Mesendoderm (in vitro differentiated cells): Measurements from ENCODE around the gene ITGA6.

Source experiments
- DNase-seq: peaks from one replicate; pipeline ENCODE4 v3.0.0; 2013
- H2AK5ac ChIP-seq: 2 replicates; pipeline ENCODE4 v1.6.1; 2013; ENCODE audit warnings: low read length, inconsistent platforms
- H2BK120ac ChIP-seq: 2 replicates; pipeline ENCODE4 v1.6.1; 2013; ENCODE audit warnings: low read depth, mild to moderate bottlenecking, low read length, moderate library complexity, mixed read lengths
- H2BK15ac ChIP-seq: replicated peaks from 2 replicates; pipeline ENCODE4 v1.6.1; 2013; ENCODE audit warnings: low read depth, mild to moderate bottlenecking, moderate library complexity
- H2BK5ac ChIP-seq: 2 replicates; pipeline ENCODE4 v1.6.1; 2013; ENCODE audit warnings: low read length, inconsistent platforms
- H3K18ac ChIP-seq: 2 replicates; pipeline ENCODE4 v1.6.1; 2013; ENCODE audit warnings: mild to moderate bottlenecking, low read length, mixed read lengths
- H3K23ac ChIP-seq: one replicate; pipeline ENCODE4 v1.6.1; 2013; ENCODE audit warnings: low read length
- H3K27ac ChIP-seq: 2 replicates; pipeline ENCODE4 v1.5.1; 2013; ENCODE audit warnings: low read depth, mild to moderate bottlenecking, inconsistent platforms, low read length, moderate library complexity
- H3K27me3 ChIP-seq: 2 replicates; pipeline ENCODE4 v1.6.1; 2013; ENCODE audit warnings: low read length, control low read depth, mild to moderate bottlenecking, inconsistent platforms; ENCODE audit not compliant: insufficient read depth, poor library complexity
- H3K36me3 ChIP-seq: 2 replicates; pipeline ENCODE4 v1.6.1; 2013; ENCODE audit warnings: low read length, inconsistent platforms; ENCODE audit not compliant: control insufficient read depth, insufficient read depth
- H3K4ac ChIP-seq: one replicate; pipeline ENCODE4 v1.6.1; 2013; ENCODE audit warnings: low read depth, mild to moderate bottlenecking, low read length, moderate library complexity
- H3K4me1 ChIP-seq: 2 replicates; pipeline ENCODE4 v1.6.1; 2013; ENCODE audit warnings: low read depth, low read length, inconsistent platforms; ENCODE audit not compliant: control insufficient read depth
- H3K4me2 ChIP-seq: 2 replicates; pipeline ENCODE4 v1.6.1; 2013; ENCODE audit warnings: low read length
- H3K4me3 ChIP-seq: 2 replicates; pipeline ENCODE4 v1.5.1; 2013; ENCODE audit warnings: mild to moderate bottlenecking, low read length
- H3K56ac ChIP-seq: one replicate; pipeline ENCODE4 v1.6.1; 2013; ENCODE audit warnings: low read length
- H3K79me1 ChIP-seq: 2 replicates; pipeline ENCODE4 v1.6.1; 2013; ENCODE audit warnings: low read length, inconsistent platforms
- H3K79me2 ChIP-seq: 2 replicates; pipeline ENCODE4 v1.6.1; 2013; ENCODE audit warnings: mild to moderate bottlenecking, low read length; ENCODE audit not compliant: control insufficient read depth, insufficient read depth
- H3K9ac ChIP-seq: 2 replicates; pipeline ENCODE4 v1.6.1; 2013; ENCODE audit warnings: low read length, inconsistent platforms
- H4K5ac ChIP-seq: one replicate; pipeline ENCODE4 v1.6.1; 2013; ENCODE audit warnings: low read length
- H4K8ac ChIP-seq: one replicate; pipeline ENCODE4 v1.6.1; 2013; ENCODE audit warnings: low read depth, mild to moderate bottlenecking, control low read depth, low read length, moderate library complexity
- WGBS: extraction: QIAGEN DNeasy Blood & Tissue Kit; methylation state at CpG from one replicate; pipeline ENCODE4 v1.1.7; 2013; ENCODE audit warnings: low lambda C conversion rate, missing lambda C conversion rate; ENCODE audit not compliant: insufficient coverage; ENCODE audit errors: extremely low coverage; 5-methylcytosine and 5-hydroxymethylcytosine counted together

Gene ITGA6

DNA sequence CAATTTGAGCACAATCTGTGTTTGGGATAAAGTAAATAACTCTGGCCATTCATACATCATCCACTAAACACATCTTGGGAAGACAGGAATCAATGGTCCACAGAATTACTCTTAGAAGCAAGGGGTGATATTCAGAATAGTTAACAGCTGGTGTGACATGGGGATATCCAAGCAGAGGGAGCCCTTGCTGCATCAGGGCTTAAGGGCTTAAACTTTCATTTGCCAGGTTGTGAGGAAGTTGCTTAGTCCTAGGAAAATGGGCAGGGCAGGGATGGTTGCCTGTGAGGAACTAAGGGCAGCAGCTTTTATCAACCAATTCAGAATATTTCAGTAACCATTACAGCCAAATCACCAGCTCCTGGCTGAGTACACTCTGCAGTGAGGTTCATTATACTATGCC, 2.0 kb upstream of the ITGA6 start:
- Histone ChIP-seq H3K36me3 (no peaks in the 10 kb centered on the region), H3K56ac (no peak overlapping the region), H2AK5ac (no peak overlapping the region), H2BK5ac (no peak overlapping the region), H2BK120ac (no peak overlapping the region), H3K4me1 (peaks cover 4% of the 10 kb centered on the region), H3K79me1 (no peaks in the 10 kb centered on the region), H3K18ac (no peak overlapping the region), H3K79me2 (no peaks in the 10 kb centered on the region), H4K5ac (no peak overlapping the region), H2BK15ac (no peak overlapping the region), H3K4me3 (no peak overlapping the region), H3K4me2 (no peak overlapping the region), H4K8ac (no peak overlapping the region), H3K23ac (no peak overlapping the region), H3K27me3 (peaks cover 4% of the 10 kb centered on the region), H3K27ac (no peak overlapping the region), H3K4ac (no peak overlapping the region), H3K9ac (no peak overlapping the region)
- no peak for DNase-seq

DNA sequence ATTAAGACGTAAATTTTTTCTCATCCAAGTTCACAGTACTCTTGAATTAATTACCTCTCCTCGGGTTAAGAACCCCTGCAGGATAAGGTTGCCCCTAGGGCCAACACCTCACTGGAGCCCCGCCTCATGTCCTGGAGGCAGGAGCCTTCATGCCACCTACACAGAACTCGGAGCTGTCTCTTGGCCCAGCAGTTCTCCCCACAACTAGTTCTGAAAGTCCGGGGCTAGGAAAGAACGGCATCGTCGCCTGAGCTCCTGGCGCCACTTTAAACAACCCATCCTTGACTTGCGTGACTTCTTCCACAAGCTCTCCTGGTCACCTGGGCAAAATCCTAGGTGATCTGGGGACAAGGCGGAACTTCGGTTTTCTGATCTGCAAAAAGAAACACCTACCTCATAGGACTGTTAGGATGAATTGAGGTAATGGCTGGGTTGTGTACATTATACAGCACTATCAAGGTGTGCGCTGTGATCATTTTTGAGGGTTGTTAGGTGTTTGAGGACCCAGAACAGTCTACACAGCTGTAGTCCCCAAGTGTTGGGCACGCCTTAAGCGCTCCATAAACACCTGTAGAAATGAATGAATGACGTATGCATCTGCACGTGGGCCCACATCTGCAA, 641 bp upstream of the ITGA6 start:
- H2BK120ac ChIP-seq: no peak overlapping the region
- no peak overlapping the region for H3K27ac ChIP-seq
- H3K56ac ChIP-seq: no peak overlapping the region
- no peak overlapping the region for H3K18ac ChIP-seq
- peaks cover 4% of the 10 kb centered on the region for H3K4me1 ChIP-seq
- no peak for DNase-seq
- H4K8ac ChIP-seq: no peak overlapping the region
- peaks cover 4% of the 10 kb centered on the region for H3K27me3 ChIP-seq
- H3K4me3 ChIP-seq: no peak overlapping the region
- H3K9ac ChIP-seq: no peak overlapping the region
- H3K4ac ChIP-seq: no peak overlapping the region
- H4K5ac ChIP-seq: no peak overlapping the region
- peak overlapping the region; percentile 68 for H3K4me2 ChIP-seq
- H3K79me2 ChIP-seq: peaks cover 2% of the 10 kb centered on the region
- no peak overlapping the region for H2AK5ac ChIP-seq
- WGBS: no CpG with 5 or more reads among the region's 17 CpGs
- H3K36me3 ChIP-seq: no peaks in the 10 kb centered on the region
- H2BK5ac ChIP-seq: no peak overlapping the region
- H3K23ac ChIP-seq: no peak overlapping the region
- peaks cover 1% of the 10 kb centered on the region for H3K79me1 ChIP-seq
- no peak overlapping the region for H2BK15ac ChIP-seq

DNA sequence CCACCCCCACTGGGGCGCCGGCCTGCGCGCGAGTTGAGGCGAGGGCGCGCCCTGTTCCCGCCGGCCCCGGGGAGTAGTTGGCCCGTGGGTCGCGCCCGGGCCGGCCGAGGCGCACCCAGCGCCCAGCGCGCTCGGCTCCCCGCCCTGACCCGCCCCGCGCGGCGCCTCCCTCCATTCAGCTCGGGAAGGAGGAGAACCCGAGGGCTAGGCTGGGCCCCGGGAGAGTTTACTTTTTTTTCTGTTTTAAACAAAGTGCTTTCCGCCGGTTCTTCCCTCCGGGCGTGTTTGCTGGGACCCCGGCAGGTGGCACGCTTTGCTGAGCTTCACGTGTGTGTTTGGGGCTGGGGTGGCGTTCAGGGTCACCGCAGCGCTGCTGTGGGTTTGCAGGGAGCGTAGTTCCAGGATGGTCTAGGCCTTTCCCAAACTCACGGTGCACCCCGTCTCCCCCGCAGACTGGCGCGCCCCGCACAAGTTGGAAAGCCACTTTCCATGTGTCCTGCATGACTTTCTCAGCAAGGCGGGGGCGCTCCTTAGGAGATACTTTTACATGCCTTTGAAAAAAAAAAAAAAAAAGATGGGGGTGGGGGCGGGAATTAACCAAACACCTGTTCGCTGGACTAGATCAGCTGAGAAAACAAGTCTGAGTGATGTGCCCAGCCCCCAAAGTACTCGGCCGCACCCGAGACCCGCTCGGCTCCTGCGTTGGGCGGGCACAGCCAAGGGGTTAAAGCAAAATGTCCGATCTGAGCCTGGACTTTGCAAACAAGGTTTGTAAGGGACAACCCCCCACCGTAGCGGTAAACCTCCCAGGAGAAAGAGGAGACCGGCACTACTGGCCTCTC, 825 bp downstream of the ITGA6 start:
- Histone ChIP-seq H3K23ac (no peak overlapping the region), H2BK15ac (no peak overlapping the region), H3K4me3 (peak overlapping the region; percentile 26), H3K4me2 (peak overlapping the region; percentile 82), H3K56ac (peak overlapping the region; percentile 81), H2BK120ac (no peak overlapping the region), H2BK5ac (no peak overlapping the region), H3K79me1 (peaks cover 1% of the 10 kb centered on the region), H3K36me3 (no peaks in the 10 kb centered on the region), H3K4ac (no peak overlapping the region), H3K9ac (peak overlapping the region; percentile 39), H4K8ac (no peak overlapping the region), H4K5ac (no peak overlapping the region), H3K27me3 (peaks cover 4% of the 10 kb centered on the region), H3K18ac (peak overlapping the region; percentile 33), H3K4me1 (peaks cover 4% of the 10 kb centered on the region), H3K27ac (no peak overlapping the region), H2AK5ac (no peak overlapping the region), H3K79me2 (peaks cover 3% of the 10 kb centered on the region)
- WGBS: no CpG with 5 or more reads among the region's 63 CpGs
- peak; percentile 78 for DNase-seq

DNA sequence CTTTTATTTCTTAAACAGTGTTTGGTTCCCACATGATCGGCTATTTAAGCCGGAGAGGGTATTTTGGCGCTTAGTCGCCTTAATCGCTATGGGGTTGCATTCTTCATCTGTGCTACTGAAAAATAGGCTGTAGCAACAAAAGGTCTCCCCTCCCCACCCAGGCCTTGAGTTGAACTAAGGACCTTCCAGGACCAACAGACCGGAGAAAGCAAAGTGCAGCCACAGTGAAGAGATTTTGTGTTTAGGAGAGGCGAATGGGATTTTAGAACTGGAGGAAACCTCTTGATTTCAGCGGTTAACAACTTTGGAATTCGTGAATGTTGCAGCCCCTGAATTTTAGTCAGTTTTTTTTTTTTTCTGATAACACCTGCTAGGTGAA, 1.4 kb downstream of the ITGA6 start:
- Histone ChIP-seq H2BK120ac (no peak overlapping the region), H2AK5ac (no peak overlapping the region), H3K27ac (no peak overlapping the region), H3K9ac (peak overlapping the region; percentile 32), H3K36me3 (no peaks in the 10 kb centered on the region), H3K23ac (no peak overlapping the region), H3K4me3 (peak overlapping the region; percentile 11), H3K56ac (no peak overlapping the region), H3K4me1 (peaks cover 4% of the 10 kb centered on the region), H3K27me3 (peaks cover 4% of the 10 kb centered on the region), H3K79me1 (peaks cover 1% of the 10 kb centered on the region), H3K18ac (peak overlapping the region; percentile 1), H4K5ac (no peak overlapping the region), H4K8ac (no peak overlapping the region), H3K4me2 (peak overlapping the region; percentile 82), H3K4ac (no peak overlapping the region), H2BK5ac (no peak overlapping the region), H3K79me2 (peaks cover 3% of the 10 kb centered on the region), H2BK15ac (no peak overlapping the region)
- no peak for DNase-seq
- WGBS: no CpG with 5 or more reads among the region's 9 CpGs

DNA sequence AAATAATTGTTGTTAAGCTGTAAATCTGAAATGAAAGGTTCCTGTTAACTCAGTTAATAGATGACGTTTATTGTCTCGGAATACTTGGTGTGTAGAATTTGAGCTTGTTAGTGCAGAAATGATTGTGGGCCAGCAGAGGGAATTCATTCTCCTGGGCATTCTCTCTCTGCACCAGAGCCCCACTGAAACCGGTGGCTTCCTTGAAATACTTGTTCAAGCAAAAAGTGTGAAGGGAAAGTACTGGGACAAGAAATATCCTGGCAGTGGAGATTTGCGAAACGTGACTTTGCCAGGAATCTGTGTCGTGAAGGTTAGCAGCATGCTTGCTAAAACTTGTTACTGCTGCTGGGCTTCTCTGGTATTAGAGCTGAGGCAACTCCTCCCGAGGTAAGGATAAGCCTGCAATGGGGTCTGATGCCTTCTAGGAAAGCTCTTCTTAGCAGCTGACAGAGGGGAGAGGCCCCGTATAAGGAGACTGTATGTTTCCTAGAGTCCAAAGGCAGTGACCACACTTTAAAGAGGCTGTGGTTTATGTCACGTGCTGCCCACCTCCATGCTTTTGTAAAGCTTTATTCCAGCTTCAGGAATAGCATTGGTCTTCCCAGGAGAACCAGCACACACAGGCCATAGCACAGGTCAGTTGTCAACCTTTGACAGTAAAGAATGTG, 2.0 kb downstream of the ITGA6 start:
- Histone ChIP-seq H3K27me3 (peaks cover 4% of the 10 kb centered on the region), H2BK5ac (no peak overlapping the region), H3K36me3 (no peaks in the 10 kb centered on the region), H2BK120ac (no peak overlapping the region), H2BK15ac (no peak overlapping the region), H3K27ac (no peak overlapping the region), H3K4me1 (peaks cover 6% of the 10 kb centered on the region), H3K79me2 (peaks cover 3% of the 10 kb centered on the region), H3K4ac (no peak overlapping the region), H4K5ac (no peak overlapping the region), H2AK5ac (no peak overlapping the region), H3K4me3 (no peak overlapping the region), H3K23ac (no peak overlapping the region), H3K56ac (no peak overlapping the region), H3K4me2 (no peak overlapping the region), H3K9ac (no peak overlapping the region), H4K8ac (no peak overlapping the region), H3K79me1 (peaks cover 1% of the 10 kb centered on the region), H3K18ac (peak overlapping the region; percentile 1)
- no CpG with 5 or more reads among the region's 9 CpGs for WGBS
- peak; percentile 46 for DNase-seq
